Right lobe of liver (tissue), 6 donors: ENCODE measurements around the gene IL33. TPM values are rescaled to one million over a fixed set of nuclear protein-coding genes. Genes with fewer than 3 reads are reported as not detected.
A peak's percentile ranks its signal among the peaks of the same experiment; 100 is the strongest.

Experiments used
- ATAC-seq, 4 donors: fragments of 200-7000 bp; cut with Tn5 transposase; one replicate each; pipeline ENCODE4 v1.9.1; 2020; ENCODE audit warnings: mild to moderate bottlenecking in 4 of 4, moderate library complexity in 4 of 4
- DNase-seq, 3 donors: peaks; one replicate each; pipeline ENCODE4 v3.0.0-alpha.2; 2020
- H3K27ac ChIP-seq, 3 donors: fragments of 200-600 bp; one replicate each; pipeline ENCODE4 v1.8.0; 2022
- H3K27me3 ChIP-seq, 2 donors: fragments of 200-600 bp; one replicate each; pipeline ENCODE4 v1.8.0; 2022
- H3K36me3 ChIP-seq, 4 donors: fragments of 200-600 bp; sonication (generic) in 1 of 4; one replicate each; pipeline versions ENCODE4 v1.5.1 to v1.8.0; 2017 to 2022; ENCODE audit warnings: control low read depth in 1 of 4
- H3K4me1 ChIP-seq, 4 donors: fragments of 200-600 bp; sonication (generic) in 1 of 4; one replicate each; pipeline versions ENCODE4 v1.5.1 to v1.8.0; 2017 to 2022; ENCODE audit warnings: control low read depth in 1 of 4
- H3K4me3 ChIP-seq, 3 donors: fragments of 200-600 bp; one replicate each; pipeline ENCODE4 v1.8.0; 2022
- H3K9me3 ChIP-seq, 4 donors: fragments of 200-600 bp; sonication (generic) in 1 of 4; one replicate each; pipeline versions ENCODE4 v1.5.1 to v1.8.0; 2017 to 2022; ENCODE audit warnings: control low read depth in 1 of 4
- POLR2A ChIP-seq: fragments of 450-650 bp; IDR thresholded peaks from one replicate; pipeline ENCODE4 v1.6.1; 2017; ENCODE audit warnings: antibody characterized with exemption, mild to moderate bottlenecking
- WGBS: methylation state at CpG from one replicate; pipeline ENCODE4 v1.1.6; 2018; ENCODE audit warnings: low coverage, low lambda C conversion rate; ENCODE audit not compliant: insufficient coverage; ENCODE audit errors: missing lambda C conversion rate; 5-methylcytosine and 5-hydroxymethylcytosine counted together
- intact Hi-C, 2 donors: fragments of 100-400 bp; cut with DNase I; formaldehyde crosslinking; loops; one replicate each; pipeline versions ENCODE4 v1.11.2 to v1.14.1; 2022
- total RNA-seq, 6 experiments: library from RNA; depleted of rRNA in 2 of 6; stranded (reverse); fragments of >200 nt in 2 of 6; fragmentation: NEBNext Ultra II Directional in 3 of 6; extraction: Animal tissue kit (Norgen Biotek cat#: 25700) in 3 of 6; gene quantifications; one replicate each; pipeline versions ENCODE4 v1.1.0 to v1.2.4, GENCODE V29; 2016 to 2023
- TF ChIP-seq, protein P1 (sequence below), 4 donors: fragments of 200-600 bp in 3 of 4; fragments of 450-650 bp in 1 of 4; IDR thresholded peaks; one replicate each; pipeline versions ENCODE4 v1.5.1 to v1.8.0; 2016 to 2022; ENCODE audit warnings: antibody characterized with exemption in 4 of 4, mild to moderate bottlenecking in 2 of 4
- donor health status: DM: no; HTN: yes; CAD: no.
- donor health status: DM: no; HTN: no; CAD: no.
- donor health status: DM: no; HTN: no; CAD: no.
- donor health status: DM: no; HTN: yes; CAD: no.
- donor health status: DM: no; HTN: yes; CAD: no.

IL33 gene
- total RNA-seq, 6 experiments from 2014 or later, result 8.4 to 34.1 (median 10.6) TPM

- Histone ChIP-seq H3K27me3 (no peaks in the 10 kb centered on the region), H3K27ac (no peak overlapping the region), H3K36me3 (no peaks in the 10 kb centered on the region), H3K4me3 (no peak overlapping the region), H3K9me3 (no peaks in the 10 kb centered on the region), H3K4me1 (peaks cover 0 to 14% (median 0%) of the 10 kb centered on the region in 4 donors)
- peak; percentile 62 to 73 (median 65) for ATAC-seq
- WGBS, result 9% methylated on average over 3 of the region's 3 CpGs
- TF ChIP-seq POLR2A, result no peak
- TF ChIP-seq, protein P1, sequence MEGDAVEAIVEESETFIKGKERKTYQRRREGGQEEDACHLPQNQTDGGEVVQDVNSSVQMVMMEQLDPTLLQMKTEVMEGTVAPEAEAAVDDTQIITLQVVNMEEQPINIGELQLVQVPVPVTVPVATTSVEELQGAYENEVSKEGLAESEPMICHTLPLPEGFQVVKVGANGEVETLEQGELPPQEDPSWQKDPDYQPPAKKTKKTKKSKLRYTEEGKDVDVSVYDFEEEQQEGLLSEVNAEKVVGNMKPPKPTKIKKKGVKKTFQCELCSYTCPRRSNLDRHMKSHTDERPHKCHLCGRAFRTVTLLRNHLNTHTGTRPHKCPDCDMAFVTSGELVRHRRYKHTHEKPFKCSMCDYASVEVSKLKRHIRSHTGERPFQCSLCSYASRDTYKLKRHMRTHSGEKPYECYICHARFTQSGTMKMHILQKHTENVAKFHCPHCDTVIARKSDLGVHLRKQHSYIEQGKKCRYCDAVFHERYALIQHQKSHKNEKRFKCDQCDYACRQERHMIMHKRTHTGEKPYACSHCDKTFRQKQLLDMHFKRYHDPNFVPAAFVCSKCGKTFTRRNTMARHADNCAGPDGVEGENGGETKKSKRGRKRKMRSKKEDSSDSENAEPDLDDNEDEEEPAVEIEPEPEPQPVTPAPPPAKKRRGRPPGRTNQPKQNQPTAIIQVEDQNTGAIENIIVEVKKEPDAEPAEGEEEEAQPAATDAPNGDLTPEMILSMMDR (IDR thresholded peaks at IDR 0.05), result peak; percentile 46 to 59 (median 48)
- intact Hi-C loops, result no loop called here
- DNase-seq, result no peak
These were observed 18.3 kb upstream of the IL33 start for GRCh38 chr9:6197330-6197729.

GRCh38 chr9:6198251-6198650, 17.4 kb upstream of the IL33 start:
- Histone ChIP-seq H3K36me3 (no peaks in the 10 kb centered on the region), H3K9me3 (no peaks in the 10 kb centered on the region), H3K4me1 (peaks cover 0 to 14% (median 0%) of the 10 kb centered on the region in 4 donors), H3K27ac (no peak overlapping the region), H3K4me3 (no peak overlapping the region), H3K27me3 (no peaks in the 10 kb centered on the region)
- TF ChIP-seq, protein P1 (IDR thresholded peaks at IDR 0.05), result no peak
- no peak for TF ChIP-seq POLR2A
- 54% methylated on average over 3 of the region's 4 CpGs for WGBS
- no peak for DNase-seq
- peak in 2 of 4 donors; percentile 23 to 26 for ATAC-seq
- intact Hi-C loops, result no loop called here

GRCh38 chr9:6199596-6199995, 16.0 kb upstream of the IL33 start:
- no peak overlapping the region for H3K27ac ChIP-seq
- H3K4me1 ChIP-seq, result peaks cover 0 to 14% (median 0%) of the 10 kb centered on the region in 4 donors
- H3K36me3 ChIP-seq, result no peaks in the 10 kb centered on the region
- WGBS, result 19% methylated on average over 3 of the region's 3 CpGs
- TF ChIP-seq, protein P1 (IDR thresholded peaks at IDR 0.05), result no peak
- no peak for TF ChIP-seq POLR2A
- no peaks in the 10 kb centered on the region for H3K9me3 ChIP-seq
- DNase-seq (peak in 1 of 3 donors; percentile 47), ATAC-seq (peak; percentile 87 to 92 (median 92))
- H3K27me3 ChIP-seq, result no peaks in the 10 kb centered on the region
- intact Hi-C loops, result no loop called here
- no peak overlapping the region for H3K4me3 ChIP-seq

- intact Hi-C loops, result no loop called here
- H3K36me3 ChIP-seq, result no peaks in the 10 kb centered on the region
- H3K27ac ChIP-seq, result no peak overlapping the region
- ATAC-seq (no peak), DNase-seq (no peak)
- H3K4me1 ChIP-seq, result peaks cover 0 to 14% (median 0%) of the 10 kb centered on the region in 4 donors
- no peak overlapping the region for H3K4me3 ChIP-seq
- no peak for TF ChIP-seq POLR2A
- TF ChIP-seq, protein P1 (IDR thresholded peaks at IDR 0.05), result no peak
- H3K9me3 ChIP-seq, result no peaks in the 10 kb centered on the region
- no peaks in the 10 kb centered on the region for H3K27me3 ChIP-seq
- WGBS, result 100% methylated on average over 2 of the region's 2 CpGs
These were observed 14.8 kb upstream of the IL33 start for GRCh38 chr9:6200761-6201160.

DNA sequence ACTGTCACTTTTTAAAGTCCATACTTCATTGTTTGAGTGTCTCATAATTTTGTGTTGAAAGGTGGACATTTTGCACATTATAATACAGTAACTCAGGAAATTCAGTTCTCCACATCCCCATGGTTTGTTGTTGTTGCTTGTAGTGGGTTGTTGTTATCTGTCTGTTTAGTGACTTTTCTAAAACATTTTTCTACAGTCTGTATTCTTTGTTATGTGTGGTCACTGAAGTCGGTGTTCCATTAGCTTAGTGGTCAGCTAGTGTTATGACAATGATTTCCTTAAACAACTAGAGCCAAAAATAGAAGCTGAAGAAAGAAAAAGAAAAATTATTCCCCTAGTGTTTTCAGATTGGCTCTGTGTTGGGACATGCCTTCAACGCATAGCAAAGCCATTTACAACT, 5.6 kb upstream of the IL33 start:
- 85% methylated on average over 1 of the region's 2 CpGs for WGBS
- Histone ChIP-seq H3K27me3 (no peaks in the 10 kb centered on the region), H3K4me3 (no peak overlapping the region), H3K9me3 (no peaks in the 10 kb centered on the region), H3K36me3 (no peaks in the 10 kb centered on the region), H3K27ac (no peak overlapping the region), H3K4me1 (no peaks in the 10 kb centered on the region)
- no peak for ATAC-seq
- no peak for DNase-seq
- intact Hi-C loops, result no loop called here
- TF ChIP-seq POLR2A, result no peak
- TF ChIP-seq, protein P1 (IDR thresholded peaks at IDR 0.05), result no peak
